ENCODE measurements around the gene EGFLAM.
"Not testable (repeated sequence)": the region's sequence is repeated elsewhere in the genome, so short reads cannot be mapped to it uniquely, and the experiment has no call there.

EGFLAM gene

GRCh38 chr5:38376404-38376803 is 118.0 kb downstream of the EGFLAM start:
- no peak for DNase-seq (ENCODE audit: low read depth in 2 of 2)

- DNase-seq (ENCODE audit: low read depth in 2 of 2): no peak
Observed at GRCh38 chr5:38378579-38378978, 120.2 kb downstream of the EGFLAM start.

DNA sequence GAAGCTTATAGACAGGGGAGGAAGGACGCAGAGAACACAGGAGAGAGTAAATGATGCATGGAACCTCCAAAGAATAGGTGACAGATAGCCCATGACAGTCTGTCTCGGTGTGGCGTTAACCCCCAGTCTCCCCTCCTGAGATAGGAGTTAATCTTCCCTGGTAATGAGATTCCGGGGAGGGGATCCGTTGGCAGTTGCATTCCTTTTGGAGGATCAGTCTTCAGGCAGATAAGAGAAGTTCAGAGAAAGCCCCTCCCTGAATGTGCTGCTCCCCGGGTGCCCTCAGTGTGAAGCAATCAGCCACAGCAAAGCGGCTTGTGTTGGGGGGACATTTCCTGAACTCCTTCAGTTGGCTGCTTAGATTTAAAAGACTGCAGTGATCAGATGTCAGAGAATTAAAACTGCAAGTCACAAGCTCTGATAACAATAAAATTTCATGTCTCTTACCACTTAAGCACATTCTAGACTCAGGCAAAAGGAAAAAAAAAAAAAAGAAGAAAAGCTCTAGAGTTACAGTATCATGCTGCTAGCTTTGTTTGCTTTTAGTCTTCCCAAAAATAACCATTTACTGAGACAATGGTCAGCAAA is 121.1 kb downstream of the EGFLAM start:
- no peak for DNase-seq (ENCODE audit: low read depth in 2 of 2)

DNA sequence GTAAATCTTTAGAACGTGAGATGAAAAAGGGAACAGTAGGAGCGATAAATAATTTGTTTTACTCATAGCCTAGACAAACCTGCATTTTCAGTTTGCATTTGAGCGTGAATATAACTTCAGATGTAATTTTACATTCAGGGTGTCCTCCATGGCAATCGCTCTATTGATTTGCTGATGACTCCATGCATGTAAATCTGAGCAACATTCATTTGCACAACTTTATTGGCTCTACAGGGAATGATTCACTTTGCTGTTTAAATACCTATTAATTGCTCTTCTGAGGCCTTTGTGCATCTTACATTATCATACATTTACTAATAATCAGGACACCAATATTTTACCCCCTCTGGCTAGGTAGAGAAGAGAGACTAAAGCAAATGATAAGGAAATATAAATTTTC is 122.2 kb downstream of the EGFLAM start:
- no peak for DNase-seq (ENCODE audit: low read depth in 2 of 2)

DNA sequence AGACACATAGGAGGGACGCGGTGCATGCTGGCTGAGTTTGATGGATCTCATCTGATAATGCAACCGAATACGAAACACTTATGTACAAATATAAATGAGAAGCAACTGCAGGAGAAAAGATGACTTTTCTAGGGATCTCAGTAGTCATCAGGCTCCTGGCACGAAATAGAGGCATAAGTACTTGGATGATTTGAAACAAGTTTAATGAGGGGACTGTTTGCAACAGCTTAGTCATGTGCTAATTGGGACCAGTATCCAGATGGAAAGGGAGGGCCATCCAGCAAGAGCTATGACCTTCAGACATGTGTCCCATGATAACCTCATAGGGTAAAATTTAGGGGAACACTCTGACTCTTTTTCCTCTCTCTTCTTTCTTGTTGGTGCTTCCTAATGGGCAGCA is 123.0 kb downstream of the EGFLAM start:
- no peak for DNase-seq (ENCODE audit: low read depth in 2 of 2)

DNA sequence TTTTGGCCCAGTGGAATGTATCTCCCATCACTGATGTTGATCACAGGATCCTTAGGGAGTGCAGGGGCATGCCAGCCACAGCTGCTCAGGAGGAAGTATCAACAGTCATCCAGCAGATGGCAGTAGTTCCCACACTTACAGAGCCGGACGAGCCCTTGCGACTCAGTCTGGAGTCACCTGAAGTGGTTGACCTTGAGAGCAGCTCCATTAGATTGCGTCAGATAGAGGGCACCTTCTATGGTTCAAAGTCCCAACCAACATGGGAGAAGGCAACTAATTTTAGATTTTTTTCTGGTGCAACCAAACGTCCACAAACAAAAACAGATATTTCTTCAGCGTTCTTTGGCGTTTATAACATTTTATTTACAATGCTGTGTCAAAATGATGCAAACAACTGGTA is 124.5 kb downstream of the EGFLAM start:
- DNase-seq (ENCODE audit: low read depth in 2 of 2): peak in 1 of 2 experiments; percentile 42

DNA sequence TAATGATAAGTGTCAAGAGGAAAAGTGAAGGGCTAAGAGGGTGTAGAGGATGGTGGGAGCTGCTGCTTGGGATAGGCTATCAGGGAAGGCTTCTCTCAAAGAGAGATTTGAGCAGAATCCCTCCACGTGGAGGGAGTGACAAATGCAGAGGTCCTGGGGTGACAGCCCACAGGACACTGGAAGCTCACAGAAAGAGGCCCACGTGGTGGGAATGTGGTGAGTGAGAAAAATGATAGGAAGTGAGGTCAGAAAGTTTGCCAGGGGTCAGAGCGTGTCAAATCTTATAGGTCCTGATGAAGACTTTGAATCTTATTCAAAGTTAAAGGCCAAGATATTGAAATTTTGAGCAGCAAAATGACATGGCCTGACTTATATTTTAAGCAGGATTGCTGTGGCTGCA is 125.3 kb downstream of the EGFLAM start:
- no peak for DNase-seq (ENCODE audit: low read depth in 2 of 2)

DNA sequence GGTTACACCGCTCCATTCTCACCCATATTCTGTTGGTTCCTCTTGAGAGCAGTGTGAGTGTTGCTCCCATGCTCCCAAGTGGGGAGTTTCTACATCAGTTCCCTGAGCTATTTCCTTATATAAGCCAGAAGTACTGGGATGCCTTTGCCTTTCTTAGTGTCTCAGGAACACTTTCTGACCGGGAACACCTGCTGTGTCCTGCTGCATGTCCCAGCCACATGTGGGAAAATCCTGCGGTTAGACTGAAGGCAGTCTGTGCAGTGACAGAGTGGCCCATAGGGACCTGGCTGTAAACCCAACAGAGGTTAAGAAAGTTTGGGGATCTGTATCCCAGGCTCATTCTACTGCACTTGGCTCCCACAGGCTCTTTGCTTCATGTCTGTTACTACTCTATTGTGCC is 126.0 kb downstream of the EGFLAM start:
- DNase-seq (ENCODE audit: low read depth in 2 of 2): no peak

DNA sequence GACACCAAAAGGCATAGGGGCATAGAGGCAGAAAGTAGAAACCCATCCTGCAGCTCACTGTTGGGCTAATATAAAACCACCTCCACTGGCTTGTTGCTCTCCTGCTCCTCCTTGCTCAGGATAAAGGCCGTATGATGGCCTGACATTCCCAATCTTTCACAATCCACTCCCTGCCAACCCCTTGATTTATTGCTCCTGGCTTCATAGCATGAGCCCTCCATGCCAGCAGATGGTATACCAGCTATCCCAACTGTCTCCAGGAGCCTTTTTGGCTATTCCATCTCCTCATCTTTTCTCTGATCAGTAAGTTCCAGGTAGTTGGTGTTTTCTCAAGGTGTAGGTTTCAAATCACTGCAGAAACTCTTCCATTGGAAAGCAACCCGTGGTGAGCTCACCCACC is 128.8 kb downstream of the EGFLAM start:
- no peak for DNase-seq (ENCODE audit: low read depth in 2 of 2)

DNA sequence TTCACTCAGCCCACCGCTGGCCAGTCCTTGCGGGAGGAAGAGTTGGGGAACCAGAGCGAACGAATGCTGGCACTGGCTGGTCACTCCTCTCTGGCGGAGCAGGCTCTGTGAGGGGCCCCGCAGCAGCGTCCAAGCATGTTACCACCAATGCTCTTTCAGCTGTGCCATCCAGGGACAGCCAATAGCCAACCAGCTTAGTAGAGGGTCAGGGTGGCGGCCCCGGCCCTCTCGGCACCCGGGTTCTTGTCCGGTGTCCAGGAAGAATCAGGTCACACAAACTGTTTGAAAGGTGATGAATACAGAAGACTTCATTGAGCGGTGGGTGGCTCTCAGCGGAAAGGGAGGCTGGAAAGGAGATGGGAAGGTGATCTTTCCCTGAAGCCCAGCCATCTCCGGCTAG is 135.3 kb downstream of the EGFLAM start:
- DNase-seq (ENCODE audit: low read depth in 2 of 2): no peak

- no peak for DNase-seq (ENCODE audit: low read depth in 2 of 2)
Observed at GRCh38 chr5:38396766-38397165, 138.4 kb downstream of the EGFLAM start.

DNA sequence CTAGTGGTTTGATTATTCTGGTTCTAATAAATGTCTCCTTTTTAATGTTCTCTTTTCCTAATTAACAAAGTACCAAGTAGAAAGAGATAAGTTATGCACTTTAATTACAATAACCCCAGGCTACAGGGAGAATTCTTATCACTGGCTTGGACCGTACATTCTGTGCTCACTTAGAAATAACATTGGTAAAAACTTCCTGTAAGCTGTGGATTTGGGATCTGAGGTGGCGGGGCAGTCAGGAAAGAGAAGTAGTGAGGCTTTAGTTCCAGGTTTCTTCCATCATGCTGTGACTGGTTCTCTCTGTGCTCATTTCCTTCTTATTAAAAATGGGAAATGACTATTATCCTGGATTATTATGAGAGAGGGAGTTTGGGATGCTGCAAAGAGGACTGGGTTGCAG is 142.0 kb downstream of the EGFLAM start:
- DNase-seq (ENCODE audit: low read depth in 2 of 2): no peak

GRCh38 chr5:38401145-38401544 is 142.8 kb downstream of the EGFLAM start:
- no peak for DNase-seq (ENCODE audit: low read depth in 2 of 2)

- DNase-seq (ENCODE audit: low read depth in 2 of 2): no peak
Observed at GRCh38 chr5:38403406-38403805, 145.0 kb downstream of the EGFLAM start.

DNA sequence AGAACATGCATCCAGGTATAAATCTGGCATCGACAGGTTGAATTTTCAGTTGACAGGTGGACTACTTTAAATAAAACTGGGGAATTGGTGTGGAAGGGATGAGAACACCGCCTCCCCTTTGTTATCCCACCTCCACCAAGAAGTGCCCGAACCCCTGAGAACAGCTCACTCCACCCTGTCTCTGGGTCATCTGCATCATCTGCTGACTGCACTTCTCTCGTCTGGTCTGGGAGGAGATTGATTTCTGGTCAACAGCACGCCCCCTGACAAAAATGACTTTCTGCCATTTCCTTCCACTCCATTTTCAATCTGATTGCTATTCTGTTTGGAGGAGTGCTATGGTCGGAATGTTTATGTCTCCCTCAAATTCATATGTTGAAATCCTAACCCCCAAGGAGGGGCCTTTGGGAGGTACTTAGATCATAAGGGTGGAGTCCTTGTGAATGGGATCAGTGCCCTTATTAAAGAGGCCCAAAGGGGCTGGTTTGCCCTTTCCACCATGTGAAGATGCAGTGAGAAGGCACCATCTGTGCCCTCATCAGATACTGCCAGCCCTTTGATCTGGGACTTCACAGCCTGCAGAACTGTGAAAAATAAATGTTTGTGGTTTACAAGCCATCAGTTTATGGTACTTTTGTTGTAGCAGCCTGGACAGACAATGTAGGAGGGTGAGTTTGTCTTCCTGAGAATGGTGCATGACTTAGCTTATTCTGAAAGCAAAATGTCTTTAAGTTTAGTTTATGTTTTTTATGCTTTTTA is 145.7 kb downstream of the EGFLAM start:
- no peak for DNase-seq (ENCODE audit: low read depth in 2 of 2)

DNA sequence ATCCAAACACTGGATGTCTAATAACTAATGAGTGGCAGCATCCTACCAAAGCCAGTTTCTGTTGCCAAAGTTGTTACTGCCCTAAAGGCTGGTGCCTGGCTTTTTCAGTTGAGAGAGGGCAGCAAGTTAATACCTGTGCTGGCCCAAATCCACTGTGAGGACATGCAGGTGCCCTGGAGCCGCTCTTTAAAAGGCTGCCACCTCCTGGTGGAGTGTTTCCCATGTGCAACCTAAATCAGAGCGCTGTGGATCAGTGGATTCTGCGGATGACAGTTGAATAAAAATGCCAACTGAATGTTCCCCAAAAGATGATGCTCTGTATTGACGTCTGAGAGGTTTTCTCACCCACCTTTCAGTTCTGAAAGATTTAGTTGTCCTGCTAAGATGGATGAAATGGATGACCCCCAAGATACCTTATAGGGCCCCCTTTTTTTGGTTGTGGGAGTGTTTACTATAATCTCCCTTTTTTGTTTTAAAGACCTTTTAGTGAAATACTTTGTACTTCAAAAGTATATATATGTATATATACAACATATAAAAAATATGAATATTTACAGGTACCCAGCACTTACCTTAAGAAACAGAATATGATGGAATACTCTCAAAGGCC is 146.4 kb downstream of the EGFLAM start:
- no peak for DNase-seq (ENCODE audit: low read depth in 2 of 2)

DNA sequence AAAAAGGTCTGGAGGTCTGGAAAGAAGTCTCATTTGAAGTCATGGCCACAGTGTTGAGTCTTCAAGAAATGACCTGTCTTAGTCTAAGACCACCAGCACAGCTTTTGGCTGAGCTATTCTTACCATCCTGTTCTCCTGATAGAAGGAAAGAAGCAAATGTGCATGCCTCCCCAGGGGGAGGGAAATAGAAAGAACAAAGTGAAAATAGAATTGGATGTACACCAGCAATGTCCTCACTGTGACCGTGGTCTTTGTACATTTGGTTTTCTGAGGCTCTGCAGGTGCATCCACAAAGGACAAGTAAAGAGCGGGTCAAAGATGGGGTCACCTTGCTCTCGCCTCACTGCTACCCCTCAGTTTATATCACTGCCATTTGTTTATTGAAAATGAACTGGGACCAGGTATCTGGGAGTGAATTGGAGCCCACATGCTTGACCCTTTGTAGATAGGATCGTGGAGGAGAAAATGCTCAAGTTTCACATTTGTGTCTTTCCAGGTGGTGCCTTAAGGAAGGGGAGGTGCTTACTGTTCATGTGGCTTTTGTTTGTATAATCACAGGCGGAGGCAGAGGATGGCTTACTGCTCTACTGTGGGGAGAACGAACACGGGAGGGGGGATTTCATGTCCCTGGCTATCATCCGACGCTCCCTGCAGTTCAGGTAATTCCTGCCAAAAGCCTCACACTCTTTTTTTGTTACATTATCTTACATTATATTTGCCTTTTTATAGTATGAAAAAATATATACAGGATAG is 150.3 kb downstream of the EGFLAM start:
- no peak for DNase-seq (ENCODE audit: low read depth in 2 of 2)

GRCh38 chr5:38410304-38410990 is 152.1 kb downstream of the EGFLAM start:
- no peak for DNase-seq (ENCODE audit: low read depth in 2 of 2)

DNA sequence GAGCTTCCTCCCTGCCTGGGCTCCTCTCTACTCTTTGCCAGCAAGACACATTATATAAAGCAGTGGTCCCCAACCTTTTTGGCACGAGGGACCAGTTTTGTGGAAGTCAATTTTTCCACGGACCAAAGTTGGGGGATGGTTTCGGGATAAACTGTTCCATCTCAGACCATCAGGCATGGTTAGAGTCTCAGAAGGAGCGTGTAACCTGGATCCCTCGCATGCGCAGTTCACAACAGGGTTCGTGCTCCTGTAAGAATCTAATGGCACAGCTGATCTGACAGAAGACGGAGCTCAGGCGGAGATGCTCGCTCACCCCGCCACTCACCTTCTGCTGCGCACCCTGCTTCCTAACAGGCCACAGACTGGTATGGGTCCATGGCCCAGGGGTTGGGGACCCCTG is 155.3 kb downstream of the EGFLAM start:
- DNase-seq (ENCODE audit: low read depth in 2 of 2): no peak

- DNase-seq (ENCODE audit: low read depth in 2 of 2): no peak
Observed at GRCh38 chr5:38414348-38414747, 156.0 kb downstream of the EGFLAM start.

DNA sequence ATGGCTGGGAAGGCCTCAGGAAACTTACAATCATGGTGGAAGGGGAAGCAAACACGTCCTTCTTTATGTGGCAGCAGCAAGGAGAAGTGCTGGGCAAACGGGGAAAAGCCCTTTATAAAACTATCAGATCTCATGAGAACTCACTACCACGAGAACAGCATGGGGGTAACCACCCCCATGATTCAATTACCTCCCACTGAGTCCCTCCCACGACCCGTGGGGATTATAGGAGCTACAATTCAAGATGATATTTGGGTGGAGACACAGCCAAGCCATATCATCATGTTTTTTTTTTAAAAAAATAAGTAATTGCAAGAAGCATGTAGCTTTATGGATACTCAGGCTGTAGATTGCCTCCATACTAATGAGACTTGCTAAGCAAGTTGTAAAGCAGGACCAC is 157.4 kb downstream of the EGFLAM start:
- not testable (repeated sequence) for DNase-seq (ENCODE audit: low read depth in 2 of 2)

DNA sequence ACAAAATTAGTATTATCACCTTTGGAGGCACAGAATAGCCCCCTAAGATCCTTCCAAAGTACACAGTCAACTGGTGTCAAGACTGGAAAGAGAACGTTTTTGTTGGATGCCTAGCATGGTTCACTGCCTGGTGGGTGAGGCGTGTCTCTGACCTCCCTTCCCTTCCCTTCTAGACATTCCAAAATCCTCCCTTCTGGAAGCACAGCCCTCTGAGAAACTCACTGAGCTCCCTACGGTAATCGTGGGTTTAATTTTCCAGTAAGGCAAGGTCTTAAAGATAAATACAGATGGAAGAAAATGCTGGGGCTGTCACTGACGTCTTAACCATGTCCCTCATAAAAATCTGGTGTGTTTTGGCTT is 159.3 kb downstream of the EGFLAM start:
- no peak for DNase-seq (ENCODE audit: low read depth in 2 of 2)

Data from stimulated activated CD4-positive, alpha-beta T cell treated with anti-CD3 and anti-CD28 coated beads, Interleukin-12 subunit alpha, Interleukin-12 subunit beta, amount 100 ng/mL, for 24 hours (primary cell).